ENCODE results near the gene ADSS1.

Gene ADSS1

GRCh38 chr14:104751539-104752422, 27.8 kb downstream of the ADSS1 start:
- no peak for DNase-seq

- DNase-seq: no peak
These were observed 28.4 kb downstream of the ADSS1 start for GRCh38 chr14:104752423-104752734.

GRCh38 chr14:104752735-104753527, 28.9 kb downstream of the ADSS1 start, which contains the start of gene SIVA1:
SIVA1 (plus strand) TSS chr14:104753147; CDS start chr14:104753202, 55 bp downstream.
- DNase-seq: peak; percentile 99

- no peak for DNase-seq
These were observed 29.6 kb downstream of the ADSS1 start for GRCh38 chr14:104753528-104754212.

GRCh38 chr14:104754213-104754851, 30.3 kb downstream of the ADSS1 start:
- no peak for DNase-seq

GRCh38 chr14:104755621-104756020, 31.6 kb downstream of the ADSS1 start:
- no peak for DNase-seq

GRCh38 chr14:104756477-104757237, 32.6 kb downstream of the ADSS1 start:
- DNase-seq: no peak

GRCh38 chr14:104757238-104757585, 33.2 kb downstream of the ADSS1 start:
- DNase-seq: no peak

GRCh38 chr14:104757681-104758392, 33.8 kb downstream of the ADSS1 start:
- DNase-seq: no peak

GRCh38 chr14:104758981-104759969, 35.2 kb downstream of the ADSS1 start:
- no peak for DNase-seq

GRCh38 chr14:104765517-104765916, 41.5 kb downstream of the ADSS1 start:
- no peak for DNase-seq

- DNase-seq: no peak
These were observed 42.3 kb downstream of the ADSS1 start for GRCh38 chr14:104766256-104766862.

- DNase-seq: no peak
These were observed 43.0 kb downstream of the ADSS1 start for GRCh38 chr14:104766863-104767633.

GRCh38 chr14:104767634-104767918, 43.5 kb downstream of the ADSS1 start:
- DNase-seq: no peak

GRCh38 chr14:104768437-104769323, 44.7 kb downstream of the ADSS1 start:
- peak; percentile 89 to 94 for DNase-seq

- no peak for DNase-seq
These were observed 45.5 kb downstream of the ADSS1 start for GRCh38 chr14:104769324-104770071.

- no peak for DNase-seq
These were observed 46.1 kb downstream of the ADSS1 start for GRCh38 chr14:104770072-104770579.
